Fibroblast of lung (primary cell): Measurements from ENCODE around the gene XYLT1. TPM values are rescaled to one million over a fixed set of nuclear protein-coding genes. Genes with fewer than 3 reads are reported as not detected.

Experiments
- DNase-seq, 2 donors: peaks; one replicate each; pipeline versions ENCODE4 v3.0.0 to v3.0.0-alpha.2; 2010; ENCODE audit warnings: low read depth in 2 of 2
- H2AFZ ChIP-seq: 2 replicates; pipeline ENCODE4 v1.5.1; 2012; ENCODE audit warnings: low read length, control low read depth, inconsistent platforms
- H3K27ac ChIP-seq: 2 replicates; pipeline ENCODE4 v1.5.1; 2011; ENCODE audit warnings: low read length, control low read depth; ENCODE audit not compliant: insufficient read depth
- H3K27me3 ChIP-seq: 2 replicates; pipeline ENCODE4 v1.5.1; 2011; ENCODE audit warnings: mild to moderate bottlenecking, low read length; ENCODE audit not compliant: control insufficient read depth, insufficient read depth
- H3K36me3 ChIP-seq: 2 replicates; pipeline ENCODE4 v1.5.1; 2011; ENCODE audit warnings: low read length; ENCODE audit not compliant: control insufficient read depth, insufficient read depth
- H3K4me1 ChIP-seq: 2 replicates; pipeline ENCODE4 v1.5.1; 2011; ENCODE audit warnings: low read length; ENCODE audit not compliant: control insufficient read depth, insufficient read depth; ENCODE audit errors: extremely low read depth
- H3K4me2 ChIP-seq: 2 replicates; pipeline ENCODE4 v1.5.1; 2011; ENCODE audit warnings: low read length, control low read depth; ENCODE audit not compliant: insufficient read depth; ENCODE audit errors: extremely low read depth
- H3K4me3 ChIP-seq, 4 experiments: fragments of 200-600 bp in 1 of 4; sonication (generic) in 1 of 4; replicated peaks in 1 of 4; 2 replicates each; pipeline ENCODE4 v1.5.1; 2011 to 2016; ENCODE audit warnings: low read length in 4 of 4, low read depth in 3 of 4, mild to moderate bottlenecking in 3 of 4, control low read depth in 2 of 4, inconsistent platforms in 1 of 4, mixed read lengths in 1 of 4; ENCODE audit not compliant: insufficient read depth in 1 of 4; ENCODE audit errors: control extremely low read depth in 1 of 4
- H3K79me2 ChIP-seq: 2 replicates; pipeline ENCODE4 v1.5.1; 2012; ENCODE audit warnings: mild to moderate bottlenecking, low read length, inconsistent platforms; ENCODE audit not compliant: control insufficient read depth, insufficient read depth
- H3K9ac ChIP-seq: 2 replicates; pipeline ENCODE4 v1.5.1; 2011; ENCODE audit warnings: mild to moderate bottlenecking, low read length, control low read depth; ENCODE audit not compliant: insufficient read depth
- H3K9me3 ChIP-seq: 2 replicates; pipeline ENCODE4 v1.5.1; 2012; ENCODE audit warnings: low read depth, low read length; ENCODE audit not compliant: control insufficient read depth, insufficient read depth
- H4K20me1 ChIP-seq: 2 replicates; pipeline ENCODE4 v1.5.1; 2011; ENCODE audit warnings: low read length; ENCODE audit not compliant: control insufficient read depth, insufficient read depth; ENCODE audit errors: extremely low read depth
- EZH2 ChIP-seq: IDR thresholded peaks from 2 replicates; pipeline ENCODE4 v1.5.1; 2012; ENCODE audit warnings: low read length, control low read depth, mild to moderate bottlenecking; ENCODE audit errors: missing control alignments
- polyA plus RNA-seq, 2 donors: library from polyadenylated mRNA; depleted of rRNA in 1 of 2; stranded (reverse) in 1 of 2; unstranded in 1 of 2; fragments of >200 nt; gene quantifications; 2 replicates each; pipeline ENCODE4 v1.2.1, GENCODE V29; 2011 to 2012; ENCODE audit warnings: missing spikeins in 1 of 2
- total RNA-seq: library from RNA; depleted of rRNA; stranded (reverse); fragments of >200 nt; gene quantifications from 2 replicates; pipeline ENCODE4 v1.2.1, GENCODE V29; 2014
- TF ChIP-seq, protein P1 (sequence below), 2 donors: IDR thresholded peaks in 1 of 2; conservative IDR thresholded peaks in 1 of 2; 1 replicate in 1 of 2; 2 replicates in 1 of 2; pipeline ENCODE4 v1.5.1; 2011 to 2012; ENCODE audit warnings: low read length in 2 of 2, control low read depth in 1 of 2, inconsistent platforms in 1 of 2, low read depth in 1 of 2, mild to moderate bottlenecking in 1 of 2

The XYLT1 gene
- total and polyA plus RNA-seq, 2 donors (not counting 1 experiment from before 2014, with no cell fraction given) = 9.3 to 21.8 TPM

DNA sequence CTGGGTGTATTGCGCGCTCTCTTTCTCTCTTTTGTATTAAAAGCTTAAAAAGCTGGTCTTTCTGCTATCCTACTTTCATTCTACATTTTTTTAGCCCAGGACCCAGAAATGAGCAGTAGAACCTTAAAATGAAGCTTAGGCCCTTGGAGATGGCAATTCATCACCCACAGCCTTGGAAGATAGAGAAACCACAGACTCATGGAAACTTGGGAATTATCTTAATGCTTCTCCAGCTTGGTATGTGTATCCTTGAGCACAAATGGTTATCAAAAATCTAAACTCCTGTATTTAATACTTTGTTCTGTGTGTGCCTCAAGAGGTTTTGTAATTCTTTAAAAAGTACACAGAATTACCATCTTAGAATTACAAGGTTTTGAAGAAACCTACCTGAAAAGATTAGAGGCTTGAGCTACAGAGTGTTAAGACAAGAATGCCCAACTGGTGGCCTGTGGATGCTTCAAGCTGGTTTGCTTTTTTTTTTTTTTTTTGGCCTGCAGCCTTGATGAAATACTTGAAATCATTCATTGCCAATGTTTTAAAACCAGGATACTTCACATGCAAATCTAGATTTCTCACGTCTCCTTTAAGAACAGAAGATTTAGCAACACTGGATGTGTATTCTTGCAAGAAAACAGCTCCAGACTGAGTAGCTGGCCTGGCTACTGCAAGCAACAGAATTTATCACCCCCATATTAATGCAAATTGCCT lies 105.0 kb downstream of the XYLT1 start:
- no peak for TF ChIP-seq EZH2
- TF ChIP-seq, protein P1, sequence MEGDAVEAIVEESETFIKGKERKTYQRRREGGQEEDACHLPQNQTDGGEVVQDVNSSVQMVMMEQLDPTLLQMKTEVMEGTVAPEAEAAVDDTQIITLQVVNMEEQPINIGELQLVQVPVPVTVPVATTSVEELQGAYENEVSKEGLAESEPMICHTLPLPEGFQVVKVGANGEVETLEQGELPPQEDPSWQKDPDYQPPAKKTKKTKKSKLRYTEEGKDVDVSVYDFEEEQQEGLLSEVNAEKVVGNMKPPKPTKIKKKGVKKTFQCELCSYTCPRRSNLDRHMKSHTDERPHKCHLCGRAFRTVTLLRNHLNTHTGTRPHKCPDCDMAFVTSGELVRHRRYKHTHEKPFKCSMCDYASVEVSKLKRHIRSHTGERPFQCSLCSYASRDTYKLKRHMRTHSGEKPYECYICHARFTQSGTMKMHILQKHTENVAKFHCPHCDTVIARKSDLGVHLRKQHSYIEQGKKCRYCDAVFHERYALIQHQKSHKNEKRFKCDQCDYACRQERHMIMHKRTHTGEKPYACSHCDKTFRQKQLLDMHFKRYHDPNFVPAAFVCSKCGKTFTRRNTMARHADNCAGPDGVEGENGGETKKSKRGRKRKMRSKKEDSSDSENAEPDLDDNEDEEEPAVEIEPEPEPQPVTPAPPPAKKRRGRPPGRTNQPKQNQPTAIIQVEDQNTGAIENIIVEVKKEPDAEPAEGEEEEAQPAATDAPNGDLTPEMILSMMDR (conservative IDR thresholded peaks at IDR 0.05 in 1 of 2, IDR thresholded peaks at IDR 0.05 in 1 of 2; ENCODE audit: low read depth in 1 of 2, low read length in 2 of 2) = no peak
- Histone ChIP-seq H3K27me3 (no peaks in the 10 kb centered on the region), H3K9me3 (no peaks in the 10 kb centered on the region), H2AFZ (no peak overlapping the region), H3K4me1 (peaks cover 8% of the 10 kb centered on the region), H3K79me2 (no peaks in the 10 kb centered on the region), H3K4me3 (no peak overlapping the region), H4K20me1 (no peaks in the 10 kb centered on the region), H3K36me3 (no peaks in the 10 kb centered on the region), H3K9ac (no peak overlapping the region), H3K27ac (no peak overlapping the region), H3K4me2 (no peak overlapping the region)
- DNase-seq = peak; percentile 48 to 69

DNA sequence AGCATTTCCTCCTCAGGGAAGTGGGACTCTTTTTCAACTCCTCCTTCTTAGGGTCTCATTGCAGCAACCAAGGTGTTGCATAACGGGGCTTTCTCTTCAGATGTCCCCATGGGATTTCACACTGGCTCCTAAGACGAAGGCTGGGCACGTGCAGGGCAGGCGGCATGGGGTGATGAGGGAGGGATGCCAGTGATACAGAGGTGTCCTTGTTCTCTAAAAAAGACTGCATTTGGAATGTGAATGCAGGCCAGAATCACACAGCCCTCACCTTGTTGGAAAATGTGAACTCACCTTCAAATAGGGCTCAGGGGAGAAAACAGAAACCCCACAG lies 105.6 kb downstream of the XYLT1 start:
- Histone ChIP-seq H2AFZ (no peak overlapping the region), H3K9me3 (no peaks in the 10 kb centered on the region), H4K20me1 (no peaks in the 10 kb centered on the region), H3K36me3 (no peaks in the 10 kb centered on the region), H3K4me3 (no peak overlapping the region), H3K4me2 (no peak overlapping the region), H3K27me3 (no peaks in the 10 kb centered on the region), H3K27ac (no peak overlapping the region), H3K9ac (no peak overlapping the region), H3K4me1 (peaks cover 8% of the 10 kb centered on the region), H3K79me2 (no peaks in the 10 kb centered on the region)
- TF ChIP-seq EZH2 = no peak
- TF ChIP-seq, protein P1 (conservative IDR thresholded peaks at IDR 0.05 in 1 of 2, IDR thresholded peaks at IDR 0.05 in 1 of 2; ENCODE audit: low read depth in 1 of 2, low read length in 2 of 2) = no peak
- DNase-seq = no peak

DNA sequence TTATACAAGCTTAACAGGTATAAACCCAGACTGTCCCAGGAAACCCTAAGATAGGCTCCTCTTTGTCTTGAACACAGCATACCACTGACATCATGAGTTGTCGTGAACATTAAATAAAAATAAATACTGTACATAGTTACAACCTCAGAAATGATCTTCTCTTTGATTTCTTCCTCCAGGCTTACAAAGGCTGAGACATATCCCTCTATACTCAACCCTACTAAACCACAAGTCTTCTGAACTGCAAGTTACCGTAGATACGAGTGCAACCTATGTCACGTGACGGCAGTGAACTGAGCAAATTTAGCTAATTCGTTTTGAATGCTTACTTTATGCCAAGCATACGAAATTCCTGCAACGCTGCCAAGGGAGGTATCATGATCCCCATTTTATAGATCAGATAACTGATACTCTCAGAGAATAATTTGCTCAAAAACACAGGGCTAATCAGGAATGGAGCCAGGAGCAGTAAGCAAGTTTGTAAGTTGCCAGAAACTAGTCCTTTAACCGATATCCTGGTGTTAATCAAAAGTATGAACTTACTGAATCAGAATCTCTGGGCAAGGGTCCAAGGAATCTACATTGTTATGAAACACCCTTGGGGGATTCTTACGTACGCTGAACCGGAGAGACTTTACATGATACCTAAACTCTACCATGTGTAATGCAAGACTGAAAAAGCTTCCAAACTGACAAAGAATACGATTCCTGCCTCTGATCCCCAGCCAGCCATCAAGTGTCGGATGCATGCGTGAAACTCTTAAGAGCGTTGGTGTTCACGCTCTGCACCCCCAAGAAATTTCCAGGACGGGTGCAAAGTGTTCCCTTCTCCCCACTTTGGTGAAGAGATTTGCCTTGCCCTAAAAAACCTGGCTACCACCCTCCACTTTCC lies 106.2 kb downstream of the XYLT1 start:
- Histone ChIP-seq H3K4me3 (peak overlapping the region in 1 of 4 experiments; percentile 11), H2AFZ (no peak overlapping the region), H3K4me1 (peaks cover 8% of the 10 kb centered on the region), H3K4me2 (no peak overlapping the region), H3K27ac (peak overlapping the region; percentile 36), H3K79me2 (no peaks in the 10 kb centered on the region), H3K36me3 (no peaks in the 10 kb centered on the region), H4K20me1 (no peaks in the 10 kb centered on the region), H3K9me3 (no peaks in the 10 kb centered on the region), H3K9ac (no peak overlapping the region), H3K27me3 (no peaks in the 10 kb centered on the region)
- DNase-seq = peak; percentile 86 to 96
- TF ChIP-seq EZH2 = no peak
- TF ChIP-seq, protein P1 (conservative IDR thresholded peaks at IDR 0.05 in 1 of 2, IDR thresholded peaks at IDR 0.05 in 1 of 2; ENCODE audit: low read depth in 1 of 2, low read length in 2 of 2) = no peak
